HCT116 (cell line): ENCODE results near the gene MVK. TPM values are rescaled to one million over a fixed set of nuclear protein-coding genes. Genes with fewer than 3 reads are reported as not detected.

Source experiments
- ATAC-seq: fragments of 200-7000 bp; cut with Tn5 transposase; 2 replicates; pipeline ENCODE4 v1.9.1; 2020; ENCODE audit warnings: mild to moderate bottlenecking, moderate library complexity
- BruUV-seq: library from RNA; stranded (reverse); fragments of 400-500 nt; replicated peaks from 2 replicates; lab custom pipeline; 2021; lab: Mats Ljungman, UMichigan
- CTCF ChIA-PET: fragments of 300-600 bp; sonication (Branson Sonifier 250); formaldehyde crosslinking; loops from one replicate; lab custom pipeline; 2021; ENCODE audit warnings: antibody characterized with exemption; lab: Charles Lee
- POLR2A ChIA-PET: fragments of 300-600, 350-600 bp; sonication (Branson Sonifier 250); formaldehyde crosslinking; loops from one replicate; lab custom pipeline; 2021; ENCODE audit warnings: antibody characterized with exemption; lab: Charles Lee
- RAD21 ChIA-PET, 2 experiments: fragments of 300-600 bp; sonication (Branson Sonifier 250); formaldehyde crosslinking; loops; one replicate each; lab custom pipeline; 2023; ENCODE audit warnings: low total read pairs in 2 of 2; ENCODE audit not compliant: uncharacterized antibody in 2 of 2, unreplicated experiment in 2 of 2, low non-redundant PET in 1 of 2; lab: Charles Lee
- DNase-seq: peaks from one replicate; pipeline ENCODE4 v3.0.0-alpha.2; 2010; ENCODE audit warnings: low read depth, low spot score
- H2AFZ ChIP-seq: fragments of 200-600 bp; shearing (Covaris generic), sonication (generic); 2 replicates; pipeline ENCODE4 v1.6.1; 2017; ENCODE audit warnings: low read depth, mixed run types, mixed read lengths, antibody characterized with exemption, low read length; ENCODE audit not compliant: poor library complexity, severe bottlenecking
- H3K27ac ChIP-seq: 2 replicates; pipeline ENCODE4 v1.5.1; 2012; ENCODE audit warnings: low read depth, low read length
- H3K27me3 ChIP-seq: fragments of 200-600 bp; sonication (generic); 2 replicates; pipeline ENCODE4 v1.6.1; 2016; ENCODE audit warnings: mixed run types, low read length, mixed read lengths; ENCODE audit not compliant: insufficient read depth
- H3K36me3 ChIP-seq, 2 experiments: fragments of 200-500 bp in 1 of 2; fragments of 200-600 bp in 1 of 2; sonication (Bioruptor generic) in 1 of 2; sonication (generic) in 1 of 2; 2 replicates each; pipeline versions ENCODE4 v1.5.1 to v1.6.1; 2014 to 2016; ENCODE audit warnings: low read length in 2 of 2, inconsistent platforms in 1 of 2, mixed read lengths in 1 of 2, mixed run types in 1 of 2; ENCODE audit not compliant: insufficient read depth in 2 of 2, control insufficient read depth in 1 of 2
- H3K4me1 ChIP-seq, 2 experiments: fragments of 200-600 bp in 1 of 2; sonication (generic) in 1 of 2; 2 replicates each; pipeline versions ENCODE4 v1.5.1 to v1.6.1; 2012 to 2017; ENCODE audit warnings: low read length in 2 of 2, inconsistent platforms in 1 of 2, mild to moderate bottlenecking in 1 of 2, mixed read lengths in 1 of 2, mixed run types in 1 of 2, moderate library complexity in 1 of 2; ENCODE audit not compliant: insufficient read depth in 2 of 2, control insufficient read depth in 1 of 2
- H3K4me2 ChIP-seq: fragments of 200-600 bp; sonication (generic); 2 replicates; pipeline ENCODE4 v1.6.1; 2017; ENCODE audit warnings: mixed run types, low read length, mixed read lengths
- H3K4me3 ChIP-seq, 2 experiments: fragments of 200-600 bp in 1 of 2; sonication (generic) in 1 of 2; replicated peaks in 1 of 2; 2 replicates each; pipeline ENCODE4 v1.5.1; 2011 to 2016; ENCODE audit warnings: low read length in 2 of 2, control low read depth in 1 of 2, low read depth in 1 of 2, mild to moderate bottlenecking in 1 of 2, mixed read lengths in 1 of 2, mixed run types in 1 of 2
- H3K79me2 ChIP-seq: fragments of 200-600 bp; sonication (generic); 2 replicates; pipeline ENCODE4 v1.6.1; 2017; ENCODE audit warnings: mild to moderate bottlenecking, mixed run types, low read length, moderate library complexity, mixed read lengths; ENCODE audit not compliant: insufficient read depth
- H3K9ac ChIP-seq: fragments of 200-600 bp; sonication (generic); 2 replicates; pipeline ENCODE4 v1.6.1; 2016; ENCODE audit warnings: low read length, mixed read lengths
- H3K9me2 ChIP-seq: fragments of 200-600 bp; sonication (generic), shearing (Covaris generic); 2 replicates; pipeline ENCODE4 v1.6.1; 2017; ENCODE audit warnings: mixed run types, mild to moderate bottlenecking, moderate library complexity; ENCODE audit not compliant: insufficient read depth
- H3K9me3 ChIP-seq, 2 experiments: fragments of 200-500 bp in 1 of 2; fragments of 200-600 bp in 1 of 2; sonication (Bioruptor generic) in 1 of 2; sonication (generic) in 1 of 2; 2 replicates each; pipeline ENCODE4 v1.6.1; 2014 to 2017; ENCODE audit warnings: low read length in 2 of 2, mixed read lengths in 2 of 2, inconsistent platforms in 1 of 2, low read depth in 1 of 2, mild to moderate bottlenecking in 1 of 2, mixed run types in 1 of 2, moderate library complexity in 1 of 2; ENCODE audit not compliant: control insufficient read depth in 1 of 2, insufficient read depth in 1 of 2
- H4K20me1 ChIP-seq: fragments of 200-600 bp; sonication (generic), shearing (Covaris generic); 2 replicates; pipeline ENCODE4 v1.6.1; 2017; ENCODE audit warnings: mixed run types, mild to moderate bottlenecking, moderate library complexity; ENCODE audit not compliant: insufficient read depth
- JUND ChIP-seq: IDR thresholded peaks from 2 replicates; pipeline ENCODE4 v1.6.1; 2012
- RAD21 ChIP-seq: IDR thresholded peaks from 2 replicates; pipeline ENCODE4 v1.6.1; 2012; ENCODE audit warnings: low read depth, mild to moderate bottlenecking
- TCF7L2 ChIP-seq: IDR thresholded peaks from 2 replicates; pipeline ENCODE4 v1.7.0; 2011; ENCODE audit warnings: borderline replicate concordance, inconsistent platforms; ENCODE audit not compliant: insufficient read depth, insufficient read length; ENCODE audit errors: extremely low read depth
- ZFX ChIP-seq: fragments of 450-650 bp; IDR thresholded peaks from 2 replicates; pipeline ENCODE4 v1.6.1; 2017
- intact Hi-C: fragments of 100-400 bp; cut with micrococcal nuclease; formaldehyde crosslinking; loops from 2 replicates; pipeline ENCODE4 v1.10.0; 2022
- total RNA-seq: library from RNA; stranded (reverse); gene quantifications from one replicate; pipeline ENCODE4 v1.2.1, GENCODE V29; 2021; ENCODE audit not compliant: unreplicated experiment
- TF ChIP-seq, protein P1 (sequence below), 3 experiments: fragments of 200-600 bp in 1 of 3; sonication (generic) in 1 of 3; IDR thresholded peaks in 2 of 3; conservative IDR thresholded peaks in 1 of 3; 2 replicates each; pipeline ENCODE4 v1.5.1; 2012 to 2017; ENCODE audit warnings: low read depth in 2 of 3, low read length in 2 of 3, antibody characterized with exemption in 1 of 3, borderline replicate concordance in 1 of 3, control low read depth in 1 of 3, mild to moderate bottlenecking in 1 of 3, mixed read lengths in 1 of 3, mixed run types in 1 of 3, moderate library complexity in 1 of 3; ENCODE audit not compliant: insufficient read depth in 1 of 3
- TF ChIP-seq, protein P2 (sequence below): IDR thresholded peaks from 2 replicates; pipeline ENCODE4 v1.6.1; 2012

MVK gene
- total RNA-seq, 1 experiment from 2014 or later: 17.3 TPM

DNA sequence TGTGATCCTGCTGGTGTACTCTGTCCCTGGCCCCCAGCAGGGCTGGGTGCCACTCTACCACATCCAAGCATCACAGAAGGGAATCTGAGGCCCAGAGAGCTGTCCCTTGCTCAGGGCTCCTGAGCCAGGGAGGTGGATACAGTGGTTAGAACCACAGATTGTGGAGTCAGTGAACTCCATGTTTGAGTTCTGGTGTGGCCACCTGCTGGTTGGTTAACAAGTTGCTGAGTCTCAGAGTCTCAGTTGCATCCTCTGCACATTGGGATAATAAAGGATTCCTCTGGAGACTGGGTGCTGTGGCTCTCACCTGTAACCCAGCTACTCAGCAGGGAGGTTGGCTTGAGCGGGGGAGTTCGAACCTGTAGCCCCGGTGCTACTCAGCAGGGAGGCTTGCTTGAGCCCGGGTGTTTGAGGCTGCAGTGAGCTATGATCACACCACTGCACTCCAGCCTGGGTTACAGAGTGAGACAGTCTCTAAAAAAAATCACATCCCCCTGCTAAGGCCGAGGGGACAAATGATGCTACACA is 39.4 kb downstream of the MVK start:
- Histone ChIP-seq H3K4me2 (no peak overlapping the region), H3K36me3 (no peaks in the 10 kb centered on the region), H3K9ac (no peak overlapping the region), H3K27ac (no peak overlapping the region), H3K27me3 (peaks cover 20% of the 10 kb centered on the region; the same call in 1 of the 2 replicates), H3K9me2 (no peaks in the 10 kb centered on the region), H2AFZ (no peak overlapping the region), H3K79me2 (no peaks in the 10 kb centered on the region), H3K4me1 (no peaks in the 10 kb centered on the region), H4K20me1 (no peaks in the 10 kb centered on the region), H3K9me3 (no peaks in the 10 kb centered on the region), H3K4me3 (no peak overlapping the region)
- intact Hi-C loops: no loop called here
- POLR2A ChIA-PET: no interaction called here
- peak; percentile 84 for ATAC-seq
- RAD21 ChIA-PET: no interaction called here
- TF ChIP-seq RAD21: 0 out of 2 replicates have a peak, but pooled peaks have one; percentile 31
- TF ChIP-seq, protein P1, sequence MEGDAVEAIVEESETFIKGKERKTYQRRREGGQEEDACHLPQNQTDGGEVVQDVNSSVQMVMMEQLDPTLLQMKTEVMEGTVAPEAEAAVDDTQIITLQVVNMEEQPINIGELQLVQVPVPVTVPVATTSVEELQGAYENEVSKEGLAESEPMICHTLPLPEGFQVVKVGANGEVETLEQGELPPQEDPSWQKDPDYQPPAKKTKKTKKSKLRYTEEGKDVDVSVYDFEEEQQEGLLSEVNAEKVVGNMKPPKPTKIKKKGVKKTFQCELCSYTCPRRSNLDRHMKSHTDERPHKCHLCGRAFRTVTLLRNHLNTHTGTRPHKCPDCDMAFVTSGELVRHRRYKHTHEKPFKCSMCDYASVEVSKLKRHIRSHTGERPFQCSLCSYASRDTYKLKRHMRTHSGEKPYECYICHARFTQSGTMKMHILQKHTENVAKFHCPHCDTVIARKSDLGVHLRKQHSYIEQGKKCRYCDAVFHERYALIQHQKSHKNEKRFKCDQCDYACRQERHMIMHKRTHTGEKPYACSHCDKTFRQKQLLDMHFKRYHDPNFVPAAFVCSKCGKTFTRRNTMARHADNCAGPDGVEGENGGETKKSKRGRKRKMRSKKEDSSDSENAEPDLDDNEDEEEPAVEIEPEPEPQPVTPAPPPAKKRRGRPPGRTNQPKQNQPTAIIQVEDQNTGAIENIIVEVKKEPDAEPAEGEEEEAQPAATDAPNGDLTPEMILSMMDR (IDR thresholded peaks at IDR 0.05 in 2 of 3, conservative IDR thresholded peaks at IDR 0.05 in 1 of 3; ENCODE audit: borderline replicate concordance in 1 of 3, insufficient read depth in 1 of 3, low read depth in 2 of 3, low read length in 2 of 3): peak in 2 of 3 experiments; percentile 36 to 47; a peak in 4 of 6 replicates
- no peak for TF ChIP-seq JUND
- no peak for TF ChIP-seq TCF7L2
- no peak for TF ChIP-seq ZFX
- TF ChIP-seq, protein P2, sequence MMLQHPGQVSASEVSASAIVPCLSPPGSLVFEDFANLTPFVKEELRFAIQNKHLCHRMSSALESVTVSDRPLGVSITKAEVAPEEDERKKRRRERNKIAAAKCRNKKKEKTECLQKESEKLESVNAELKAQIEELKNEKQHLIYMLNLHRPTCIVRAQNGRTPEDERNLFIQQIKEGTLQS: no peak
- no peak for DNase-seq
- CTCF ChIA-PET: interaction anchor here (2.2 kb wide), 1 partner anchor 15 kb away, joined by 9 read pairs; no protein-coding TSS in a partner anchor
- BruUV-seq: no TSS peak
